Activated CD4-positive, alpha-beta T cell treated with anti-CD3 and anti-CD28 coated beads for 4 hours (primary cell): ENCODE results near the gene SAYSD1.

Experiments
- DNase-seq, 2 donors: peaks; one replicate each; pipeline ENCODE4 v3.0.0-alpha.2; 2020

Gene SAYSD1

DNA sequence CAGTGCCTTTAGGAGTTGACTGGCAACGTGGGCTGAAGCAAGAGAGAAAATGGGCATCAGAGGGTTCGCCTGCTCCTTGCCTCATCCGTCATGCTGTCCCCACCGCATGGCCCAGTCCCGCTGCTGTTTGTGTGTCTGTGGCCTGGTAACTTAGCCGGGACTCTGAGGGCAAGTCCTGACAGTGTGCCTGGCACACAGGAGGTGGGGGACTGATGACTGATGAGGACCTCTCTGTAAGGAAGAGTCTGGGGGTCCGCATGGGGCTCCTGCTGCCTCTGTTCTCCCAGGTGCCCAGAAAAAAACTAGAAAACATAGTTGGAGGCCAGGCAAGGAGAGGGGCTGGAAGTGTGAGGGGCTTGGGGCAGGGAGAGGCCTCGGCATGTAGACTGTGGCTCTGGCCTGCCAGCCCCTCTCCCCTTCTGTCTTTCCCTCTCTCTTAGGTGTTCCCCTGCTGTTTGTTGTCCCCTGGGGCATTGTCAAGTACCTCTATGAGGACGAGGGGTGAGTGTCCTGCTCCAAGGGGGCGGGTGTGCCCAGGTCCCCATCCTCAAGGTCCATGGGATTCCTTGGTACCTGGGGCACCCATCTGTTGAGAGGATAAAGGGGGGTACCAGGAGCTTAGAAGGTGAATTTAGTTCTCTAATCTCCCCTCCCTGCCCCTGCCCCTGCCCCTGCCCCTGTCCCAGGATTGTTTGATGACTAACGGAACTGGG lies 36.9 kb downstream of the SAYSD1 start:
- no peak for DNase-seq

- DNase-seq, result no peak
These were observed 38.1 kb downstream of the SAYSD1 start for GRCh38 chr6:39076623-39077535.

- no peak for DNase-seq
These were observed 39.0 kb downstream of the SAYSD1 start for GRCh38 chr6:39075807-39076622.

- no peak for DNase-seq
These were observed 39.8 kb downstream of the SAYSD1 start for GRCh38 chr6:39075010-39075686.

GRCh38 chr6:39074486-39074885 lies 40.5 kb downstream of the SAYSD1 start:
- DNase-seq, result no peak

GRCh38 chr6:39073471-39074355 lies 41.3 kb downstream of the SAYSD1 start:
- DNase-seq, result no peak

- DNase-seq, result no peak
These were observed 42.2 kb downstream of the SAYSD1 start for GRCh38 chr6:39072830-39073229.

DNA sequence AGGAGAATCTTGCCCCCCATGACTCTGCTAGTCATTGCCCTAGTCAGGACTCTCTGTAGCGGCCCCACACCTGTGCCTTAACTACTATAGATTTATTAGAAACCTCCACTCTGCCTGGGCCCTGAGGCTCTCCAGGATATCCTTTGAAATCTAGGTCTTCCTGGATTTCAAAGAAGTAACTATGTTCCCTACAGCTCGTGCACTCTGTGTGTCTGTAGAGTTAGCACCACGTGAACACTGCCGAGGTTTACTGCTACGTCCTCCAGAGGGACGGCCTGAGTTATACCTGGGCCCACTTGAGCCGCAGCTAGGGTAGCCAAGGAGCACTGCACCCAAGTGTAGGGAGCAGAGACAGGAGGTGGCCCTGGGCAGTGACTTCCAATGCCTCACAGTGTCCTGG lies 46.6 kb downstream of the SAYSD1 start:
- no peak for DNase-seq

GRCh38 chr6:39065561-39065960 lies 49.4 kb downstream of the SAYSD1 start:
- no peak for DNase-seq

DNA sequence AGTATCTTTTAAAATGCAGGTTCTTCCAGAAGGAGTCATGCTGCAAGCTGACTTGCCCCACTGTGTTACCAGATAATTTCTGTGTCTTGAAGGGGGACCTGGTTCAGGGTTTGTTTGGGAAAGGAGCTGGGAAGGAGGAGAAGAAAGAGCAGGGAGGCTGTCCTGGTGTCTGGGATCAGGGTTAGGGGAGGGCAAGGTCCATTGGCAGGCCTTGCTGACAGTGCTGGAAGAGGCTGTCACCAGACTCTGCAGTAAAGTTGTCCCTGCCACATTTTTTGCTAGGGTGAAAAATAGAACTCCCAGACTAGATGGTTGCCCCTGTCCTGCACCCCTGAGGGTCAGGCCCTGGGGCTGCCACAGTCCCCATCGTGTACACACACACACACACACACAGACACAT lies 51.5 kb downstream of the SAYSD1 start:
- DNase-seq, result no peak

DNA sequence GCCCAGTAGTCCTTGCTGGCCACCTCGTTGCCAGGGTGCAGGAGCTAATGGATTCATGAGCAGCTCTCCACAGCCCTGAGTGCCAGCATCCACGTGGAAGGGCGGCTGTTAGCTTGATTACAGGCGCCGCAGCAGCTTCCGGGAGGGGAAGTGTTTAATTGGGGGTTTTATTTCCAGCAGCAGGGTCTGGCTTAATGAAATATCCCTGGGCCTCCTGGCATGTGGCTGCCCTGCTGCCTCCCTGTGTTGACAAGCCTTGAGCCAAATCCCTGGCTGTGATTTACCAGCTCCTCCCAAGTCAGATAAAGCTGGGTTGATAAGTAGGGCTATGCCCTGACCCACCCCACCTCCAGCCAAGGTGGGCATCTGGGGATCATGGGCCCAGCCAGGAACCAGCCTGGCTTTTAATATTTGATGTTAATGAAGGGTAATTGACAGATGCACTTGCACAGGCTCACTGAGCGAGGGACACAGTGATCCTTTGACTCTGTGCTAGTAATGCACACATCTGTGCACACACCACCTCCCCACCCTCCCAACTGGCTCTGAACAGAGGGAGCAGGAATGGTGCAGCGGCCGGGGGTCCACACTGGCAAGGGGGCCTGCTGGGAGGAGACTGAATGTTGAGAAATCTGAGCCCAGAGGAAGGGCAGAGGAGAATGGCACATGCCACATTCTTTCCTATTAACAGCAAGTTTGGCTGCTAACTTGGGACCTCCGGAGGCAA lies 52.8 kb downstream of the SAYSD1 start:
- DNase-seq, result no peak

- no peak for DNase-seq
These were observed 53.4 kb downstream of the SAYSD1 start for GRCh38 chr6:39061588-39061987.

- no peak for DNase-seq
These were observed 53.8 kb downstream of the SAYSD1 start for GRCh38 chr6:39061182-39061581.

- DNase-seq, result no peak
These were observed 54.4 kb downstream of the SAYSD1 start for GRCh38 chr6:39060467-39061160.

DNA sequence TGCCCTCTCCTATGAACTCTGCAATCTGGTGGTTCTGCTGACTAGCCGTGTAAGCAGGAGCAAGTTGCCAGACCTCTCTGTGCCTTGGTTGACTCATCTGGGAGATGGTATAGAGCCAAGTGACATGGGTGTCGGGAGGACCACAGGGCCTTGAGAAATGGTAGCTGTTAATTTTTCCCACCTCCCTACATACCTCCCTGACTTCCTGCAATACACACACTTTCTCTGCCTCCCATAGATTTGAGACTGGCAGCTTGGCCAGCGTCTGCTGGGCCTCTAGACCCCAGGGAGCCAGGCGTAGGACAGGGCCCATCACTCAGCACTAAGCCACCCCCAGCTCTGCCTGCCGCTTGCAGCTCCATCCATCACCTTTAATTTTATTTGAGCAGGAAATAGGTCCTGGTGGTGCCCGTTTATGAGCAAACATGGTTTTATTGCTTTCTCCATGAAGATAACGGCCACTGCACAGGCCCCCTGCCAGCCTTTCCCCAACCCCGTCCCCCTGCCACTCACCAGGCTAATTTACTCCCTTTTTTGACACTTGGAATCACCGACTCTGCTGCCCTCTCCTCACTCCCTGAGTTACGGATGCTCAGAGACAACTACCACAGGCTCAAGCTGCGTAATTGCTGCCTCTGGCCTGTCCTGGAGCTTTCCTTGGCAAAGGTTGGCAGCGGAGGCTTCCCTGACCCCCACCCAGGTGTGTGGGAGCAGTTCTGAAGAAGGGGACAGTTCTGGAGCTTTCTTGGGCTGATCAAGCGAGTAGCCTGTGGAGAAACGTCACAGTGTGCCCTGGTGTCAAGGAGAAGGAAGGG lies 55.3 kb downstream of the SAYSD1 start:
- DNase-seq, result no peak

DNA sequence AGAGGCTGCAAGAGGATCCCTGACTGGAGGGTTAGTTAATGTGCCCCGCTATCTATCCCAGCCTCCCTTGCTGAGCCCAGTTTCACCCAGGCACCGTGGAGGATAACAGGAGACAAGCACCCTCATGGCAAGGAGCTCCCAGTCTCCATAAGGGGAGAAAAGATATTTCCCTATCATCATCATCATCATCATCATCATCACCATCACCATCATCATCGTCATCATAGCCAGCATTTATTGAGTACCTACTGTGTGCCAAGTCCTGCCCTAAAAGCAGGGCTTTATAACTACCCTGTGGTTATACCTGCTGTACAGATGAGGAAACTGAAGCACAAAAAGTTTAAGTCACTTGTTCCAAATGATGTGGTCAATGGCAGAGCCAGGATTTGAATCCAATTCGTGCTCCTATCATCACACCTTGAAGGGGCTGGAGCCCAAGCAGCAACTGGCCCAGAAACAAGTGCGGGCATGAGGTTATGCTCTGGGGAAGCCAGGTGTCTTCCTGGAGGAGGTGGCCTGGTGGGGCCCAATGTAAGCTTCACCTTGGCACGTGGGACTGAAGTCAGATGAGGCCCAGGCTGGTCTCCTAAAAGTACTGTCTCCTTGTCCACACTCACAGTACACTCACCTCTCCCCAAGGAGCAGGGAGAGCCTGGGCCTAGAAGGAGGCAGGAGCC lies 56.4 kb downstream of the SAYSD1 start:
- DNase-seq, result no peak

DNA sequence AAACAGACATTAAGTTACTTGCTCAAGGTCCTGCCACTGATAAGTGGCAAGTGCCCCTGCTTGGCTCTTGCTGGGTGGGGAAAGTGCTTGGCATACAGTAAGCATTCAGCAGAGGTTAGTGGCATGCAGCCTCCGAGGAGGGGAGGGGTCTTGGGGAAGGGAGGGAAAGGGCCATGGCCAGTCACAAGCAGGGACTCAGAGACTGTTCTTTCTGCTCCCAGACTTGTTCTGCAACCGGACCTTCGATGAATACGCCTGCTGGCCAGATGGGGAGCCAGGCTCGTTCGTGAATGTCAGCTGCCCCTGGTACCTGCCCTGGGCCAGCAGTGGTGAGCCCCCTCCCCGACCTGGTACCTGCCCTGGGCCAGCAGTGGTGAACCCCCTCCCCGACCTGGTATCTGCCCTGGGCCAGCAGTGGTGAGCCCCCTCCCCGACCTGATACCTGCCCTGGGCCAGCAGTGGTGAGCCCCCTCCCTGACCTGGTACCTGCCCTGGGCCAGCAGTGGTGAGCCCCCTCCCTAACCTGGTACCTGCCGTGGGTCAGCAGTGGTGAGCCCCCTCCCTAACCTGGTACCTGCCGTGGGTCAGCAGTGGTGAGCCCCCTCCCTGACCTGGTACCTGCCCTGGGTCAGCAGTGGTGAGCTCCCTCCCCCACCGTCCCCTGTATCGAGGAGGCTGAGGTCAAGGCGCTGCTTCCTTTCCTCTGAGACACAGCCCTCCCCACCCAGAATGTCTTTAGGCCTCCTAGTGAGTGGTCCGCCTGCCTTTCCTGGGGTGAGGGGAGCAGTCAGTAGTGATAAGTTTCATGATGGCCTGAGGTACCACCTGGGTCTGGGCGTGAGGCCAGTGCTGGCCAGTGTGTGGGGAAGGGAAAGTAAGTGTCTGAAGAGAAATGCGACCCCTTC lies 57.5 kb downstream of the SAYSD1 start:
- no peak for DNase-seq

GRCh38 chr6:39056681-39057080 lies 58.3 kb downstream of the SAYSD1 start:
- DNase-seq, result no peak
